GM12864 (cell line): ENCODE results near the gene CDKAL1.

Experiments used
- DNase-seq: peaks from one replicate; pipeline ENCODE4 v3.0.0-alpha.2; 2011; ENCODE audit warnings: low read depth
- H3K4me3 ChIP-seq: 2 replicates; pipeline ENCODE4 v1.5.1; 2011; ENCODE audit warnings: mild to moderate bottlenecking, low read depth, low read length, control low read depth
- CTCF ChIP-seq: IDR thresholded peaks from 2 replicates; pipeline ENCODE4 v1.5.1; 2011; ENCODE audit warnings: low read depth, mild to moderate bottlenecking, moderate library complexity, low read length, control low read depth, inconsistent platforms; ENCODE audit errors: missing control alignments

The CDKAL1 gene

GRCh38 chr6:20885076-20885475 is 350.8 kb downstream of the CDKAL1 start:
- no peak overlapping the region for H3K4me3 ChIP-seq
- DNase-seq, result no peak
- TF ChIP-seq CTCF, result no peak

- DNase-seq, result no peak
- H3K4me3 ChIP-seq, result no peak overlapping the region
- TF ChIP-seq CTCF, result no peak
These were observed 356.9 kb downstream of the CDKAL1 start for GRCh38 chr6:20891161-20891560.

- no peak for DNase-seq
- no peak for TF ChIP-seq CTCF
- no peak overlapping the region for H3K4me3 ChIP-seq
These were observed 358.1 kb downstream of the CDKAL1 start for GRCh38 chr6:20892365-20892764.

GRCh38 chr6:20893412-20893811 is 359.2 kb downstream of the CDKAL1 start:
- TF ChIP-seq CTCF, result no peak

GRCh38 chr6:20900389-20901160 is 366.3 kb downstream of the CDKAL1 start:
- no peak for TF ChIP-seq CTCF
- DNase-seq, result no peak
- no peak overlapping the region for H3K4me3 ChIP-seq

More at GRCh38 chr6:20893412-20893811, 359.2 kb downstream of the CDKAL1 start:
- no peak overlapping the region for H3K4me3 ChIP-seq
- no peak for DNase-seq

GRCh38 chr6:20905377-20905776 is 371.1 kb downstream of the CDKAL1 start:
- H3K4me3 ChIP-seq, result no peak overlapping the region
- TF ChIP-seq CTCF, result no peak
- DNase-seq, result no peak

GRCh38 chr6:20906945-20907344 is 372.7 kb downstream of the CDKAL1 start:
- no peak for TF ChIP-seq CTCF
- no peak overlapping the region for H3K4me3 ChIP-seq
- no peak for DNase-seq
